HepG2 (cell line): ENCODE results near the gene DNAJC8. TPM values are rescaled to one million over a fixed set of nuclear protein-coding genes. Genes with fewer than 3 reads are reported as not detected.

ENCODE experiments used
- AKNA ChIP-seq: sonication (generic); formaldehyde crosslinking; IDR thresholded peaks from 2 replicates; pipeline ENCODE4 v1.4.0; 2020; ENCODE audit warnings: missing genetic modification reagents, borderline replicate concordance
- CERS6 ChIP-seq: sonication (generic); formaldehyde crosslinking; IDR thresholded peaks from 2 replicates; pipeline ENCODE4 v1.5.0; 2020; ENCODE audit warnings: missing genetic modification reagents
- GABPB1 ChIP-seq: IDR thresholded peaks from 2 replicates; pipeline ENCODE4 v1.6.1; 2016; ENCODE audit warnings: mild to moderate bottlenecking, missing genetic modification reagents, moderate library complexity, missing compliant biosample characterization
- JUNB ChIP-seq: sonication (generic); formaldehyde crosslinking; IDR thresholded peaks from 2 replicates; pipeline ENCODE4 v1.8.0; 2022; ENCODE audit warnings: missing genetic modification reagents, mild to moderate bottlenecking, borderline replicate concordance
- KDM6A ChIP-seq: IDR thresholded peaks from 2 replicates; pipeline ENCODE4 v1.6.1; 2016; ENCODE audit warnings: low read depth
- MAF1 ChIP-seq: sonication (generic); formaldehyde crosslinking; IDR thresholded peaks from 2 replicates; pipeline ENCODE4 v1.5.0; 2020; ENCODE audit warnings: missing genetic modification reagents, borderline replicate concordance
- NFIC ChIP-seq: IDR thresholded peaks from 2 replicates; pipeline ENCODE4 v1.6.1; 2012; ENCODE audit warnings: mild to moderate bottlenecking, low read length, inconsistent platforms
- PHF8 ChIP-seq: sonication (generic); formaldehyde crosslinking; IDR thresholded peaks from 2 replicates; pipeline ENCODE4 v1.5.0; 2020; ENCODE audit warnings: missing genetic modification reagents
- RXRB ChIP-seq: IDR thresholded peaks from 2 replicates; pipeline ENCODE4 v1.6.1; 2016; ENCODE audit warnings: borderline replicate concordance, missing genetic modification reagents, missing compliant biosample characterization
- SAFB2 ChIP-seq: sonication (generic); formaldehyde crosslinking; IDR thresholded peaks from 2 replicates; pipeline ENCODE4 v1.5.1; 2020; ENCODE audit warnings: missing genetic modification reagents, low read depth, mild to moderate bottlenecking, borderline replicate concordance
- SIX1 ChIP-seq: sonication (generic); formaldehyde crosslinking; IDR thresholded peaks from 2 replicates; pipeline ENCODE4 v1.4.0; 2020; ENCODE audit warnings: missing genetic modification reagents, borderline replicate concordance
- ZKSCAN1 ChIP-seq: fragments of 150-350 bp; IDR thresholded peaks from 2 replicates; pipeline ENCODE4 v1.6.1; 2014; ENCODE audit warnings: low read length
- ZNF121 ChIP-seq: sonication (generic); formaldehyde crosslinking; IDR thresholded peaks from 2 replicates; pipeline ENCODE4 v1.5.0; 2020; ENCODE audit warnings: mild to moderate bottlenecking, missing genetic modification reagents
- ZNF670 ChIP-seq: sonication (generic); formaldehyde crosslinking; IDR thresholded peaks from 2 replicates; pipeline ENCODE4 v1.8.0; 2022; ENCODE audit warnings: mild to moderate bottlenecking, missing genetic modification reagents, borderline replicate concordance
- ZNF710 ChIP-seq: sonication (generic); formaldehyde crosslinking; IDR thresholded peaks from 2 replicates; pipeline ENCODE4 v1.5.0; 2020; ENCODE audit warnings: mild to moderate bottlenecking, missing genetic modification reagents, borderline replicate concordance
- ZNF780A ChIP-seq: sonication (generic); formaldehyde crosslinking; IDR thresholded peaks from 2 replicates; pipeline ENCODE4 v1.8.0; 2022; ENCODE audit warnings: mild to moderate bottlenecking, missing genetic modification reagents, moderate library complexity
- ZNF788 ChIP-seq: sonication (generic); formaldehyde crosslinking; IDR thresholded peaks from 2 replicates; pipeline ENCODE4 v1.5.0; 2020; ENCODE audit warnings: mild to moderate bottlenecking, missing genetic modification reagents, borderline replicate concordance
- ZNF816 ChIP-seq: sonication (generic); formaldehyde crosslinking; IDR thresholded peaks from 2 replicates; pipeline ENCODE4 v1.8.0; 2022; ENCODE audit warnings: missing genetic modification reagents, mild to moderate bottlenecking, borderline replicate concordance
- ZNF883 ChIP-seq: sonication (generic); formaldehyde crosslinking; IDR thresholded peaks from 2 replicates; pipeline ENCODE4 v1.5.1; 2020; ENCODE audit warnings: mild to moderate bottlenecking, missing genetic modification reagents; ENCODE audit errors: not compliant biosample characterization
- polyA plus RNA-seq, 8 experiments: library from polyadenylated mRNA; depleted of rRNA in 3 of 8; stranded (reverse) in 7 of 8; unstranded in 1 of 8; fragments of >200 nt; fragmentation: Illumina TruSeq in 4 of 8; extraction: Trizol in 4 of 8; gene quantifications; 2 replicates each; pipeline versions ENCODE4 v1.2.1 to v1.2.3, GENCODE V29; 2011 to 2016; ENCODE audit warnings: low read depth in 4 of 8, missing spikeins in 1 of 8, mixed read lengths in 1 of 8; ENCODE audit not compliant: insufficient read depth in 1 of 8
- total RNA-seq, 5 experiments: library from RNA; depleted of rRNA; stranded (reverse); fragments of >200 nt; fragmentation: Illumina TruSeq; extraction: Trizol; gene quantifications; 2 replicates each; pipeline ENCODE4 v1.2.3, GENCODE V29; 2016; ENCODE audit warnings: low read depth in 1 of 5
- TF ChIP-seq, protein P1 (sequence below): sonication (generic); formaldehyde crosslinking; IDR thresholded peaks from 2 replicates; pipeline ENCODE4 v1.4.0; 2020; ENCODE audit warnings: mild to moderate bottlenecking, missing genetic modification reagents

Gene DNAJC8
- total and polyA plus RNA-seq, 2 of the 13 experiments (the other 11 are each of a cell fraction or from before 2014, with no cell fraction given): 54.5 to 126 TPM

DNA sequence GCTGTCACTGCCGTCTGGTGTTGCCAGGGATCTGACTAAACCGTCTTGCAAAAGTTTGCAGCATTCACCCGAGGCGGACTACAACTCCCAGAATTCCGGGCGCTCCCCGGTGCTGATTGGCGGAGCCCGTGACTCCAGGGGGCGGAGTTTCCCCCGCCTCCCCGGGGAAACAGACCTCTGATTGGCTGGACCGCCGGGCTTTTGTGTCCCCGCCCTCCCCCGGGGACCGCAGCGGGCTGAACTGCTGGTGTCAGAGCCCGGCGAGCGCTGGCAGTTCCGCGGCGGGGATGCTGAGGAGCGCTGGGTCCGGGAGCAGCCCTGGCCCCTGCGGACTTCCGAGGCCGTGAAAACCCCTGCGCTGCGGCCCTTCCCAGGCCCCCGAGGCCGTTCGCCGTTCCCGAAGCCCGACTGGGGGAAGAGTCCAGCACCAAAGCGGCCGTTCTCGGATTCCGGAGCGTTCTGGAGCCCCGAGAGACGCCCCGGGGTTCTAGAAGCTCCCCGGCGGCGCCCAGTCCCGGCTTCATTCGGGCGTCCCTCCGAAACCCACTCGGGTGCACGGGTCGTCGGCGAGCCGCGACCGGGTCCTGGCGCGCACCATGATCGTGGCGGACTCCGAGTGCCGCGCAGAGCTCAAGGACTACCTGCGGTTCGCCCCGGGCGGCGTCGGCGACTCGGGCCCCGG, 26.6 kb upstream of the DNAJC8 start, which contains the start of gene SESN2 (continued):
- peak; percentile 34; the same call in 1 of the 2 replicates for TF ChIP-seq AKNA
- TF ChIP-seq, protein P1, sequence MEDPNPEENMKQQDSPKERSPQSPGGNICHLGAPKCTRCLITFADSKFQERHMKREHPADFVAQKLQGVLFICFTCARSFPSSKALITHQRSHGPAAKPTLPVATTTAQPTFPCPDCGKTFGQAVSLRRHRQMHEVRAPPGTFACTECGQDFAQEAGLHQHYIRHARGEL (CRISPR knock-in tag): no peak
- peak; percentile 86 for TF ChIP-seq ZNF121 (CRISPR knock-in tag)
- no peak for TF ChIP-seq MAF1
- no peak for TF ChIP-seq ZNF816 (CRISPR knock-in tag)
- TF ChIP-seq CERS6 (CRISPR knock-in tag): no peak
- TF ChIP-seq ZNF710 (CRISPR knock-in tag): no peak; the same call in 1 of the 2 replicates
- no peak; the same call in 1 of the 2 replicates for TF ChIP-seq ZNF670
- TF ChIP-seq RXRB (CRISPR knock-in tag): no peak; the same call in 1 of the 2 replicates
- TF ChIP-seq KDM6A: no peak
- TF ChIP-seq SAFB2 (CRISPR knock-in tag): 0 out of 2 replicates have a peak, but pooled peaks have one; percentile 16
- TF ChIP-seq ZNF788 (CRISPR knock-in tag): peak; percentile 14; the same call in 1 of the 2 replicates
- TF ChIP-seq NFIC: no peak
- no peak for TF ChIP-seq JUNB (CRISPR knock-in tag)
- TF ChIP-seq ZNF780A (CRISPR knock-in tag): no peak
- TF ChIP-seq SIX1 (CRISPR knock-in tag): no peak
- no peak for TF ChIP-seq ZKSCAN1
- TF ChIP-seq ZNF883 (CRISPR knock-in tag): peak; percentile 48
- peak; percentile 67 for TF ChIP-seq PHF8 (CRISPR knock-in tag)
- peak; percentile 82 for TF ChIP-seq GABPB1 (CRISPR knock-in tag)
